Lower leg skin (tissue), 3 donors: Measurements from ENCODE around the gene SLFN12.

Source experiments
- POLR2A ChIP-seq, 2 donors: fragments of 450-650 bp; IDR thresholded peaks; one replicate each; pipeline ENCODE4 v1.6.1; 2016 to 2017; ENCODE audit warnings: antibody characterized with exemption in 2 of 2, mild to moderate bottlenecking in 1 of 2, moderate library complexity in 1 of 2
- TF ChIP-seq, protein P1 (sequence below), 3 donors: fragments of 450-650 bp; IDR thresholded peaks; one replicate each; pipeline ENCODE4 v1.5.1; 2016; ENCODE audit warnings: antibody characterized with exemption in 3 of 3, mild to moderate bottlenecking in 3 of 3, moderate library complexity in 2 of 3

DNA sequence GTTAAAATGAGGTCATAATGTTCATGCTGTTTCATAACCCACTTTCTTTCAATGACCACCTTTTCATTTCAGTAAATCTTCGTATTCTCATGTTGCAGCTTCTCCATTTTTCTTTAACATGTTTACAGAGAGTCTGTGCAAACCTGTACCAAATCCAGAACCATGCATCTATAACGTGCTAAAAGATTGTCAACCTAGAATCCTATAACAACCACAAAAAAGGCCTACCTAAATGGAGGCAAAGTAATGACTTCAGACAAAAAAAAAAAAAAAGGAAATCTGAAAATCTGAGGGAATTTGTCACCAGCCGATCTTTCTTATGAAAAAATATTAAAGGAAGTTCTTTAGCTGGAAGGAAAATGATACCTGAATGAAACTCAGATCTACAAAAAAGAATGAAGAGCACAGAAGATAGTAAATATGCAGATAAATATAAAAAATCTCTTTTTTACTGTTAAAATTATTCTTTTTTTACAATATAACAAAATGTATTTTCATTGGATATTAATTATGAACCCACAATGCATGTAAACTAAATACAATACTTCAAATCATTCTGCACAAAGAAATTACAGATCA is 57.4 kb downstream of the SLFN12 start:
- TF ChIP-seq, protein P1, sequence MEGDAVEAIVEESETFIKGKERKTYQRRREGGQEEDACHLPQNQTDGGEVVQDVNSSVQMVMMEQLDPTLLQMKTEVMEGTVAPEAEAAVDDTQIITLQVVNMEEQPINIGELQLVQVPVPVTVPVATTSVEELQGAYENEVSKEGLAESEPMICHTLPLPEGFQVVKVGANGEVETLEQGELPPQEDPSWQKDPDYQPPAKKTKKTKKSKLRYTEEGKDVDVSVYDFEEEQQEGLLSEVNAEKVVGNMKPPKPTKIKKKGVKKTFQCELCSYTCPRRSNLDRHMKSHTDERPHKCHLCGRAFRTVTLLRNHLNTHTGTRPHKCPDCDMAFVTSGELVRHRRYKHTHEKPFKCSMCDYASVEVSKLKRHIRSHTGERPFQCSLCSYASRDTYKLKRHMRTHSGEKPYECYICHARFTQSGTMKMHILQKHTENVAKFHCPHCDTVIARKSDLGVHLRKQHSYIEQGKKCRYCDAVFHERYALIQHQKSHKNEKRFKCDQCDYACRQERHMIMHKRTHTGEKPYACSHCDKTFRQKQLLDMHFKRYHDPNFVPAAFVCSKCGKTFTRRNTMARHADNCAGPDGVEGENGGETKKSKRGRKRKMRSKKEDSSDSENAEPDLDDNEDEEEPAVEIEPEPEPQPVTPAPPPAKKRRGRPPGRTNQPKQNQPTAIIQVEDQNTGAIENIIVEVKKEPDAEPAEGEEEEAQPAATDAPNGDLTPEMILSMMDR (IDR thresholded peaks at IDR 0.05): no peak
- no peak for TF ChIP-seq POLR2A (IDR thresholded peaks at IDR 0.05)
